Activated CD4-positive, alpha-beta T cell treated with anti-CD3 and anti-CD28 coated beads, Interleukin-2, Interleukin-6, amounts not matched to agents 100 ng/mL and 50 ng/mL, durations not matched to agents 16 hours and 8 hours (primary cell): ENCODE results near the gene CACNB2.

Source experiments
- DNase-seq: peaks from one replicate; pipeline ENCODE4 v3.0.0-alpha.2; 2020

Gene CACNB2

DNA sequence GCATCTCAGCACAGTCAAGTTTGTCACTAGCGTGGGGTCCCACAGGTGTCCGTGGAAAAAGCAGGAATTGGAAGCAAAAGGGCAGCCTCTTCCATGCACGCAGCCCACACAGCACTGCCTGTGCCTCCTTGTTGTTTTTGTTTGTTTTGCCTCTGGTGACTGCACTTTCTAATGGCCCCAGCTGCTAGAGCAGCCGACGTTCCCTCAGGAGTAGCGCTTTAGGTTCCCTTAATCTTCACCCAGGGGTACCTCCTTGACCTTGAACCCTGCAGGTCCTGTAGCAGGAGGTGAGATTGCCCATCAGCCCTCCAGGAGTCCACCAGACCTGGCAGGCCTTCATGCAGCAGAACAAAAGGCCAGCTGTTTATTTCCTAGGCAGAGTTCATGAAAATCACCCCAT lies 210.1 kb downstream of the CACNB2 start:
- no peak for DNase-seq

GRCh38 chr10:18351421-18351820 lies 211.2 kb downstream of the CACNB2 start:
- DNase-seq: no peak

- no peak for DNase-seq
Measured at GRCh38 chr10:18352175-18352574, 212.0 kb downstream of the CACNB2 start.

DNA sequence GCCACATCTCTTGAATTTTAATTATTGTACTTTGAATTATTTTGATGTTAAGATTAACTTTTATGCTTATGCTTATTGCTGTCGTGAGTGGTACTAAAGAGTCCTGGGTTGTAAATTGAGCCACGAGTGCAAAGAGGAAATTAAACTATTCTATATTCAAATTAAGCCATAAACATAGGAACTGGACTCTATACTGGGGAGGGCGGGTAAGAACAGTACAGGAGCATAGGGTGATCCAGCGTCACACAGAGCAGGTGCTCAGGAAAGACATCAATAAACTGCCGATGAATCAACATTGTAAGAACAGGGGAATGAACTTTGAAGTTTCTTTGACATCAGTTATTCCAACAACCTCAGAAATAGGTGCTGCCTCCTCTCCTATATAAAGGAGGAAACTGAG lies 219.6 kb downstream of the CACNB2 start:
- DNase-seq: no peak

DNA sequence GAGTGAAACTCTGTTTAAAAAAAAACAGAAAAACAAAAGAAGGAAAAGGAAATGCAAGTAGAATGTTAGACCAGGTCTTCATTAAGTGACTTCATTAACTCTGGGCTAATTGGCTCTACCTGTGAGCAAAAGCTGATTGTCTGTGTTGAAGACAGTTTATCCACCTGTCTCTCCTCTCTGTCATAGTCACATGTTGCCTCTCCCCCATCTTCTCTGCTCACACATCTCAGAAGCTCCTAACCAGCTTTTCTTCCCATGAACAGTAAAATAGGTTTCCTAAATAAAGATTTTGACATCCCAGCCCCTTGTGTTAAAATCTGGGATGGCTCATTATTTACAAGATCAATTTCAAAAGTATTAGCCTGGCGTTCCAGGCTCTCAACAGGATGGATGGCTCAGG lies 222.7 kb downstream of the CACNB2 start:
- no peak for DNase-seq

DNA sequence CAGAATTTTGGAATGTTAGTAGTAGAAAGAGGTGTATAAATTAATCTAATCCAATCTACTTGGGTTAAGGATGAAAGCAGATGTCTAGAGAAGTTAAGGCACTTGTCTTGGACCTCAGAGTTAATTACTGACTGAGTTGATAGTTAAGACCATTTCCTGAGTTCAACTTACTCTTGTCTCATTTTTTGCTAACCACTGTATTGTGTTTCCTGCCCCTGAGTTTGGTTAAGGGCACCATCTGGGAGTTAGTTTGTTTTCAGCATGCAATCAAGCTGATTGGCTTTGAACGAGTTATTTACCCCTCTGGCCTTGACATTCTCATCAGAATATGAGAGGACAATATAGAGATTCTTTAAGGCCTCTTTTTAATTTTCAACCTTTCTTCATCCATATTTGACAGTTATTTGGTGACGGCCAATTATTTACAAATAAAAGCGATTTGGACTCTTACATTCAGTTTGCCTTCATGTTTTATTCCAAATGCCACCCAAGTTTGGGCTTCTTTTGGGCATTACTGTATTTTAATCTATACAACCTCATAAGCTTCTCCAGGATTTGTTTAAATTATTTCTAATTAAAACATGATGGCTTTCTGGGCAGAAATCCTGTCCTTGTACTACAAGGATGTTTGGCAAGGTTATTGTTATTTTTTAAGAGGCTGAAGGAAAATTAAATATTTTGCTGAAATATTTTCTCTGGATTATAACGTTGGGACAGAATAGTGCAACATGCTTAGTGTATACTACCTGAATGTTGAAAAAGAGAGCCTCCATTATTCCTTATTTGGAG lies 225.0 kb downstream of the CACNB2 start:
- DNase-seq: no peak

- DNase-seq: no peak
Measured at GRCh38 chr10:18367840-18368239, 227.6 kb downstream of the CACNB2 start.

GRCh38 chr10:18368273-18368672 lies 228.0 kb downstream of the CACNB2 start:
- DNase-seq: no peak

DNA sequence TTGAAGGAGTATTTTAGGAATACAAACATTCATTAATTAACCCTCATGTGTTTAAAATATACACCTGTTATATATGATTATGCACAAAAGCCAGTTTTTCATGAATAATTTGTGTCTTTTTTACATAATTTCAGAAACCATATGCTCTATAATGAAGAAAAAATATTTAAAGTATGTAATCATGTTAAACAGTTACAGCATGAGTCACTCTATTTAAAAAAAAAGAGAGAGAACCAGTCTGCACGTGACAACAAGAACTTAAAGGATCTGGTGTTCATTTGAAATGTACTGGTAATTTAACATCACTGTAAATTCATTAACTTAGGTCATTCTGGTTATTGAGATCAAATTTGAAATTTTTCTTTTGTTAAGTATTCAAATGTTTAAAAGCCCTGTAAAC lies 228.5 kb downstream of the CACNB2 start:
- no peak for DNase-seq

DNA sequence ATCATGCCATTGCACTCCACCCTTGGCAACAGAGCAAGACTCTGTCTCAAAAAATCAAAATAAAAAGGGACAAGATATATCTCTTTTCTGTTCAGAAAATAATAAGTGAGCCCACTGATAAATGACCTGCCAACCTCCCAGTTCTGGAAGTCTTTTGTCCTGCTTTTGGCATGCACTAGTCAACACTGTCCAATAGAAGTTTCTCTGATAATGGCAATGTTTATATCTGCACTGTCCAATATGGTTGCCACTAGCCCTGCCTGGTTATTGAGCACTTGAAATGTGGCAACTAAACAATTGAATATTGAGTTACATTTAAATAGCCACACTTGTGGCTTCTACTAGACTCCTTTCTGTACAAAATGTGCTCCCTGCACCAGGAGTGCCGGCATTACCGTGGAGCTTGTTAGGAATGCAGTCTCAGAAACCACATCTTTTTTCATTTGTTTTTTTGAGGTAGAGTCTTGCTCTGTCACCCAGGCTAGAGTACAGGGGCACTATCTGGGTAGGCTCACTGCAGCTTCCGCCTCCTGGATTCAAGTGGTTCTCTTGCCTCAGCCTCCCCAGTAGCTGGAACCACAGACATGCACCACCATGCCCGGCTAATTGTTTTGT lies 229.7 kb downstream of the CACNB2 start:
- no peak for DNase-seq

DNA sequence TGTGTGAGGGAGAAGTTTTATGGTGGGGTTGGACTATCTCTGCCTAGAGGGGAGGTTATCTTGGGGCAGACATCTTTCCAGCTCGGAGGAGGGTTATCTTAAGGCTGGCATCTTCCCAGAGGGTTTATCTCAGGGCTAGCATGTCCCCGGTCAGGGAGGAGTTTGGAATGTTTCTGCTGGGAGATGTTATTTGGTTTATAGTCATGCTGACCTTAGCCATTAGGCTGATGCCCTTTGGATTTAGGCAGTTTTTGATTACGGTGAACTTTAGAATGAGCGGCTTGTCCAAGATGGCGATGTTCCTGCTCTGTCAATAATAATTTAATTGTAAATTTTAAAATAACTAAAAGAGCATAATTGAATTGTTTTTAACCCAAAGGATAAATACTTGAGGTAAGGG lies 236.4 kb downstream of the CACNB2 start:
- DNase-seq: no peak

- DNase-seq: no peak
Measured at GRCh38 chr10:18377898-18378297, 237.7 kb downstream of the CACNB2 start.

DNA sequence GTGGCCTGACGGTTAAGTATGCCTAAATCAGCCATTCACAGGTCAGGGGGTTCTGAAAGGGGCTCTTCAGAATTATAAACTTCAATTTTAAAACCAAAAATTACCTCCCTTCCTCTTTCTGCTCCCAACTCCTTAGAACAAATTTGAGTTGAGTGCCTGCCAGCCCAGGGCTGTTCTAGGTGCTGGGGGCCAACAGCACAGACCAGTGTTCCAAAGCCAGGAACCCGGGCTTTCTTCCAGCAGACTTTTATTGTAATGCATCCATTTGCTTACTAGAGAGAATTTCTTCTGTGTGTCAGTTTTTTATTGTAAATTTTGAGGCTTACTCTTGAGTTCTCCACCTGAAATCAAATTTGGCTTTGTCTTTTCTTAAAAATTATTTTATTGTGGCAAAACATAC lies 238.5 kb downstream of the CACNB2 start:
- DNase-seq: no peak

DNA sequence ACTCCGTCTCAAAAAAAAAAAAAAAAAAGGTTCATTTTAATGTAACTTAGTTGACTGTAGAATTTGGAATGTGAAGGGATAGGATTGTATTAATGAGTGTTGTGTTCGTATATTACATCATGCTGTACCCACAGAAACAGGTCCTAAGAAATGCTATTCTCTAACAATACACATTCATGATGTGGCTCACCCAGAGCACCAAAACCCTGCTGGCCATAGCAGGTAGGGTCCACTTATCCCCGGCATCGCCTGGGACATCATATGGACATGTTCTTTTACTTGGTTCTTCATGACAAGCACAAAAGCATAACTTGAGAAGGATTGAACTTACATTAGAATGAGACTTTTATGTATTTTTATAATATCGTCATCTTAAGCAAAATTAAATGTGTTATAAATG lies 241.5 kb downstream of the CACNB2 start:
- DNase-seq: no peak

GRCh38 chr10:18397906-18398305 lies 257.7 kb downstream of the CACNB2 start:
- DNase-seq: no peak

GRCh38 chr10:18399158-18399557 lies 258.9 kb downstream of the CACNB2 start:
- no peak for DNase-seq

GRCh38 chr10:18400201-18400905 lies 260.1 kb downstream of the CACNB2 start:
- DNase-seq: peak; percentile 1

GRCh38 chr10:18400906-18401245 lies 260.7 kb downstream of the CACNB2 start:
- DNase-seq: no peak

GRCh38 chr10:18401416-18402195 lies 261.4 kb downstream of the CACNB2 start:
- no peak for DNase-seq

DNA sequence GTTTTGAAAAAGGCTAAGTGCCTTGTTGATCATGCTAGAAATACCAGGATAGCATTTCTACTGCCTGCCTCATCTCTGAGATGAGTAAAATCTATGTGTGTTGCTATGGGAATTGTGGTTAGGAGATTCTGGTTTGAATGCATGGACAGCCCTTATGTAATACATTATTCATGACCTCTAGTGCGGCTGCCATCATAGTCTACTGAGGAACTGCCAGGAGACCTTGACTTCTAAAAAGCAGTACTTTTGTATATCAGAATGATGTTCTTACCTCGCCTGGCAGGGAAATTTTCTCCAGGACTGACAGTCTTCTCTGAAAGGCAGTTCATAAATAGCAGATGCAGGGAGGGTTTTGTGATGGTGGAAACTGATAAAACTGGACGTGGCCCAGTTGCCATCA lies 262.6 kb downstream of the CACNB2 start:
- no peak for DNase-seq

DNA sequence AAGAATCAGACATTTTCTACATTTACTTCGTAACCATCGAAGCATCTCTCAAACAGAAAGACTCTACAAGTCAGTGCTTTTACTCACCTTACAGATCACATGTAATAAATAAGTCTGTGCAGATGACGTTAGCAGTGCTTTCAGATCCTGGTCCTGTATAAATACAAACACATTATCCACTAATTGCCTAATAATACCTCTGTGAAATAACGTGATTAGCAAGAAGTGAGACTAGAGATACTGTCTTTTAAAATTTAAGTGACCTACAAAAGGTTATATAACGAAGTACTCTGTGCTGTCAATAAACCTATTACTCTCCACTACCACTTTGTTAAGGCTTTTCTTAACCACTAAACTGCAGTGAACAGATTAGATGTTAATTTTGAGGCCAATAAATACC lies 264.3 kb downstream of the CACNB2 start:
- DNase-seq: no peak

DNA sequence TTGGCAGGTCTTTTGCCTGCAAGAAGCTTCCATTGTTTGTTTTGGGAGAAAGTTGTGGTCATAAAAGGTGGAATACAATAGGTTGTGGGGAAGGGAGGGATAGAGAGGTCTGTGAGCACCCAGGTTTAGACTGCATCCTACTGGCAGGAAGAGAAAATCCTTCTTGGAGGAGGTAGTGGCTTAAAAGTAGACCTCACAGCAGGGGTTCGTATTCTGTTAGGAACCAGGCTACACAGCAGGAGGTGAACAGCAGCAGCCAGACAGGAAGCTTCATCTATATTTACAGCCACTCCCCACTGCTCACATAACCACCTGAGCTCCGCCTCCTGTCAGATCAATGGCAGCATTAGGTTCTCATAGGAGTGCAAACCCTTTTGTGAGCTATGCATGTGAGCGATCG lies 265.9 kb downstream of the CACNB2 start:
- no peak for DNase-seq

- no peak for DNase-seq
Measured at GRCh38 chr10:18409599-18410397, 269.6 kb downstream of the CACNB2 start.
